Measurements from ENCODE around the gene ABLIM1.

GRCh38 chr10:114453576-114453975, 204.5 kb downstream of the ABLIM1 start:
- TF ChIP-seq POLR2A (IDR thresholded peaks at IDR 0.05): no peak
- no peak for TF ChIP-seq CTCF (IDR thresholded peaks at IDR 0.05)
